Measurements from ENCODE around the gene GABRB3. TPM values are rescaled to one million over a fixed set of nuclear protein-coding genes. Genes with fewer than 3 reads are reported as not detected.

Gene GABRB3
- polyA plus RNA-seq, 3 donors: not detected

DNA sequence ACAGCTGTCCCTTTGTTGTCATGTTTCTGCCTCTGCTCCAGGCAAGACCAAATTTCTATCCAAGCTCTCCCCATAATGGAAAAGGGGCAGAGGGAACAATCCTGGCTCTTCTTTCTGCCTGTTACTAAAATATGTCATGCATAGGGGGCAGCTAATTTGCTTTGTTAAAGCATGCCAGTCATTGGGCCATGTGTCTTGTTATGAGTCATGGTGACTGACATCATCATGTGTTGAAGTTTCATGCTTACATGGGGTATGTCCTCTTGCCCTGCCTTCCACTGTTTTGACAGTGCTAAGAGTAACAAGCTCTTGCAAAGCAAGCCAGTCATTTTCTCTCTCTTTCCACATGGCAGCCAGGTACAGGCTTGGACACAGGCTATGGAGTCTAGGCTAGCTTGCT, 268.9 kb downstream of the GABRB3 start:
- TF ChIP-seq CTCF (IDR thresholded peaks at IDR 0.05): no peak
- H3K4me3 ChIP-seq (replicated peaks in 1 of 3; ENCODE audit: low read depth in 2 of 3, low read length in 3 of 3): no peak overlapping the region
- Mint-ChIP-seq H3K27ac (no peak overlapping the region), H3K9me3 (peaks cover 4 to 26% (median 20%) of the 10 kb centered on the region in 7 donors), H3K4me3 (no peak overlapping the region), H3K27me3 (ENCODE audit: low read depth in 3 of 3) (peaks cover 0 to 2% (median 0%) of the 10 kb centered on the region in 3 donors), H3K36me3 (no peaks in the 10 kb centered on the region), H3K4me1 (no peaks in the 10 kb centered on the region)
- intact Hi-C loops (cut with micrococcal nuclease): no loop called here
- peaks cover 38 to 60% of the 10 kb centered on the region in 2 donors for H3K9me3 ChIP-seq (replicated peaks in 1 of 2; ENCODE audit: control insufficient read depth in 1 of 2, insufficient read depth in 1 of 2, low read length in 2 of 2)
- no peak overlapping the region for H2AFZ ChIP-seq (ENCODE audit: insufficient read depth, low read depth, low read length, poor library complexity, severe bottlenecking)
- H4K20me1 ChIP-seq (ENCODE audit: insufficient read depth, low read length): no peaks in the 10 kb centered on the region
- H3K79me2 ChIP-seq (ENCODE audit: insufficient read depth, low read length): no peaks in the 10 kb centered on the region
- no peaks in the 10 kb centered on the region for H3K4me1 ChIP-seq (ENCODE audit: control insufficient read depth in 1 of 2, insufficient read depth in 2 of 2, low read length in 2 of 2)
- no peak overlapping the region for H3K4me2 ChIP-seq (replicated peaks; ENCODE audit: extremely low read depth, low read length, poor library complexity, severe bottlenecking)
- H3K9ac ChIP-seq (ENCODE audit: insufficient read depth, low read length, poor library complexity, severe bottlenecking): no peak overlapping the region
- H3K36me3 ChIP-seq (replicated peaks in 1 of 2; ENCODE audit: control insufficient read depth in 1 of 2, insufficient read depth in 2 of 2, low read length in 2 of 2): no peaks in the 10 kb centered on the region
- no peak overlapping the region for H3K27ac ChIP-seq (ENCODE audit: low read depth in 1 of 2, low read length in 2 of 2)
- no peaks in the 10 kb centered on the region for H3K27me3 ChIP-seq (ENCODE audit: control insufficient read depth in 2 of 2, insufficient read depth in 2 of 2, low read length in 2 of 2)
- no peak for DNase-seq

Other genes starting within 250 kb of the GABRB3 start
- not detected for gene GABRA5, start 94.0 kb upstream of the GABRB3 start, polyA plus RNA-seq
- not detected for gene GABRG3, start 198.1 kb upstream of the GABRB3 start, polyA plus RNA-seq

All from CD14-positive monocyte (primary cell).